ENCODE data around the gene EMSY. TPM values are rescaled to one million over a fixed set of nuclear protein-coding genes. Genes with fewer than 3 reads are reported as not detected.

The EMSY gene
- polyA plus RNA-seq, 1 donor (not counting 4 experiments of a cell fraction or from before 2014, with no cell fraction given) = 11.3 TPM

GRCh38 chr11:76465701-76466100 lies 20.9 kb downstream of the EMSY start:
- H3K27me3 ChIP-seq (ENCODE audit: control insufficient read depth, extremely low read depth, insufficient read depth, low read length) = no peaks in the 10 kb centered on the region
- H3K79me2 ChIP-seq (ENCODE audit: control insufficient read depth, insufficient read depth, low read length) = no peaks in the 10 kb centered on the region
- H3K4me2 ChIP-seq (ENCODE audit: control insufficient read depth, extremely low read depth, insufficient read depth, low read depth, low read length) = no peak overlapping the region
- peaks cover 1 to 4% of the 10 kb centered on the region in 2 experiments for H3K36me3 ChIP-seq (ENCODE audit: control insufficient read depth in 2 of 2, extremely low read depth in 1 of 2, insufficient read depth in 2 of 2, low read length in 2 of 2)
- dilution Hi-C loops (cut with MboI; ENCODE audit: extremely low pct_ligation_motif_present, low sequenced_read_pairs) = no loop called here
- DNase-seq (ENCODE audit: low read depth, low spot score) = no peak
- H3K4me3 ChIP-seq (ENCODE audit: control insufficient read depth in 2 of 3, extremely low read depth in 1 of 3, insufficient read depth in 2 of 3, low read depth in 1 of 3, low read length in 3 of 3) = no peak overlapping the region
- H4K20me1 ChIP-seq (ENCODE audit: control insufficient read depth, extremely low read depth, insufficient read depth, low read length) = no peaks in the 10 kb centered on the region
- H2AFZ ChIP-seq (ENCODE audit: control insufficient read depth, low read length) = no peak overlapping the region
- no peaks in the 10 kb centered on the region for H3K4me1 ChIP-seq (ENCODE audit: control insufficient read depth, extremely low read depth, insufficient read depth, low read length)
- TF ChIP-seq, protein P1, sequence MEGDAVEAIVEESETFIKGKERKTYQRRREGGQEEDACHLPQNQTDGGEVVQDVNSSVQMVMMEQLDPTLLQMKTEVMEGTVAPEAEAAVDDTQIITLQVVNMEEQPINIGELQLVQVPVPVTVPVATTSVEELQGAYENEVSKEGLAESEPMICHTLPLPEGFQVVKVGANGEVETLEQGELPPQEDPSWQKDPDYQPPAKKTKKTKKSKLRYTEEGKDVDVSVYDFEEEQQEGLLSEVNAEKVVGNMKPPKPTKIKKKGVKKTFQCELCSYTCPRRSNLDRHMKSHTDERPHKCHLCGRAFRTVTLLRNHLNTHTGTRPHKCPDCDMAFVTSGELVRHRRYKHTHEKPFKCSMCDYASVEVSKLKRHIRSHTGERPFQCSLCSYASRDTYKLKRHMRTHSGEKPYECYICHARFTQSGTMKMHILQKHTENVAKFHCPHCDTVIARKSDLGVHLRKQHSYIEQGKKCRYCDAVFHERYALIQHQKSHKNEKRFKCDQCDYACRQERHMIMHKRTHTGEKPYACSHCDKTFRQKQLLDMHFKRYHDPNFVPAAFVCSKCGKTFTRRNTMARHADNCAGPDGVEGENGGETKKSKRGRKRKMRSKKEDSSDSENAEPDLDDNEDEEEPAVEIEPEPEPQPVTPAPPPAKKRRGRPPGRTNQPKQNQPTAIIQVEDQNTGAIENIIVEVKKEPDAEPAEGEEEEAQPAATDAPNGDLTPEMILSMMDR (optimal IDR thresholded peaks at IDR 0.05 in 1 of 3, IDR thresholded peaks at IDR 0.05 in 1 of 3, conservative IDR thresholded peaks at IDR 0.05 in 1 of 3; ENCODE audit: extremely low read depth in 1 of 3, insufficient read depth in 2 of 3, low read length in 3 of 3) = no peak
- TF ChIP-seq EZH2 (IDR thresholded peaks at IDR 0.05; ENCODE audit: low read length) = no peak
- H3K9ac ChIP-seq (ENCODE audit: control insufficient read depth, extremely low read depth, insufficient read depth, low read length) = no peak overlapping the region
- H3K9me1 ChIP-seq (ENCODE audit: control insufficient read depth, extremely low read depth, insufficient read depth, low read length) = no peaks in the 10 kb centered on the region
- FAIRE-seq = no peak
- no peaks in the 10 kb centered on the region for H3K9me3 ChIP-seq (ENCODE audit: control insufficient read depth, low read depth, low read length)
- H3K27ac ChIP-seq (ENCODE audit: control insufficient read depth, insufficient read depth, low read length) = no peak overlapping the region

- Histone ChIP-seq H3K79me2 (ENCODE audit: control insufficient read depth, insufficient read depth, low read length) (no peaks in the 10 kb centered on the region), H4K20me1 (ENCODE audit: control insufficient read depth, extremely low read depth, insufficient read depth, low read length) (no peaks in the 10 kb centered on the region), H3K4me1 (ENCODE audit: control insufficient read depth, extremely low read depth, insufficient read depth, low read length) (no peaks in the 10 kb centered on the region), H2AFZ (ENCODE audit: control insufficient read depth, low read length) (no peak overlapping the region), H3K4me2 (ENCODE audit: control insufficient read depth, extremely low read depth, insufficient read depth, low read depth, low read length) (no peak overlapping the region), H3K9me3 (ENCODE audit: control insufficient read depth, low read depth, low read length) (no peaks in the 10 kb centered on the region), H3K4me3 (ENCODE audit: control insufficient read depth in 2 of 3, extremely low read depth in 1 of 3, insufficient read depth in 2 of 3, low read depth in 1 of 3, low read length in 3 of 3) (no peak overlapping the region), H3K27me3 (ENCODE audit: control insufficient read depth, extremely low read depth, insufficient read depth, low read length) (no peaks in the 10 kb centered on the region), H3K9ac (ENCODE audit: control insufficient read depth, extremely low read depth, insufficient read depth, low read length) (no peak overlapping the region), H3K27ac (ENCODE audit: control insufficient read depth, insufficient read depth, low read length) (no peak overlapping the region), H3K36me3 (ENCODE audit: control insufficient read depth in 2 of 2, extremely low read depth in 1 of 2, insufficient read depth in 2 of 2, low read length in 2 of 2) (peaks cover 2 to 4% of the 10 kb centered on the region in 2 experiments), H3K9me1 (ENCODE audit: control insufficient read depth, extremely low read depth, insufficient read depth, low read length) (no peaks in the 10 kb centered on the region)
- FAIRE-seq (no peak), DNase-seq (ENCODE audit: low read depth, low spot score) (no peak)
- dilution Hi-C loops (cut with MboI; ENCODE audit: extremely low pct_ligation_motif_present, low sequenced_read_pairs) = no loop called here
- no peak for TF ChIP-seq EZH2 (IDR thresholded peaks at IDR 0.05; ENCODE audit: low read length)
- TF ChIP-seq, protein P1 (optimal IDR thresholded peaks at IDR 0.05 in 1 of 3, IDR thresholded peaks at IDR 0.05 in 1 of 3, conservative IDR thresholded peaks at IDR 0.05 in 1 of 3; ENCODE audit: extremely low read depth in 1 of 3, insufficient read depth in 2 of 3, low read length in 3 of 3) = no peak
Measured at GRCh38 chr11:76466666-76467065, 21.8 kb downstream of the EMSY start.

Data from keratinocyte (primary cell).